SJCRH30 (cell line): ENCODE measurements around the gene LRRC26. TPM values are rescaled to one million over a fixed set of nuclear protein-coding genes. Genes with fewer than 3 reads are reported as not detected.

ENCODE experiments used
- DNase-seq, 2 experiments: peaks; one replicate each; pipeline ENCODE4 v3.0.0-alpha.2; 2015 to 2020
- H3K27ac ChIP-seq: fragments of 250-450 bp; sonication (Bioruptor Pico); 2 replicates; pipeline ENCODE4 v1.5.1; 2020; ENCODE audit warnings: mild to moderate bottlenecking, moderate library complexity
- H3K27me3 ChIP-seq: fragments of 250-450 bp; sonication (Bioruptor Pico); 2 replicates; pipeline ENCODE4 v1.5.1; 2020; ENCODE audit warnings: mild to moderate bottlenecking, moderate library complexity
- H3K36me3 ChIP-seq: fragments of 250-450 bp; sonication (Bioruptor Pico); 2 replicates; pipeline ENCODE4 v1.5.1; 2020; ENCODE audit warnings: mild to moderate bottlenecking, moderate library complexity
- H3K4me1 ChIP-seq: fragments of 250-450 bp; sonication (Bioruptor Pico); 2 replicates; pipeline ENCODE4 v1.5.1; 2020; ENCODE audit warnings: mild to moderate bottlenecking, moderate library complexity
- H3K4me3 ChIP-seq: fragments of 250-450 bp; sonication (Bioruptor Pico); 2 replicates; pipeline ENCODE4 v1.5.1; 2020; ENCODE audit warnings: mild to moderate bottlenecking, moderate library complexity
- H3K9me3 ChIP-seq: fragments of 250-450 bp; sonication (Bioruptor Pico); replicated peaks from 2 replicates; pipeline ENCODE4 v1.5.1; 2020; ENCODE audit warnings: mild to moderate bottlenecking, moderate library complexity
- total RNA-seq: library from RNA; depleted of rRNA; stranded (reverse); fragments of >200 nt; shearing (Covaris generic); gene quantifications from 2 replicates; pipeline ENCODE4 v1.2.3, GENCODE V29; 2014

Gene LRRC26
- total RNA-seq, 1 experiment from 2014 or later: 0.24 TPM

DNA sequence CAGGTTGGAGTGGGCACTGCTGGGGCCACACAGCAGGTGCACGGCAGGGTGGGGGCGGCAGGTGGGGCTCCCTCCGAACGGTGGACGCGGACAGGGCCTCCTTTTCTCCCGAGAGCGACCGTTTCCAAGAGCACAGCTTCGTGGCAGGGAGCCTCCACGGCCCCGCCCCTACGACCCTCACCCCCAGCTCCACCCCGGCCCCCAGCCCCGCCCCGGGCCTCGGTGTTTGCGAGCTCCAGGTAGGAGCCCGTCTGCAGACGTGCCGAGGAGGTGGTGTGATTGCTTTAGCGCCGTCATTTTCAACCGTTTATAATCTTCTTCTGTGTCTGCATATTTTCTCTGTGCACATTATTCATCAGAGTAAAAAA lies 22.1 kb downstream of the LRRC26 start:
- Histone ChIP-seq H3K27ac (no peak overlapping the region), H3K27me3 (peaks cover 4% of the 10 kb centered on the region), H3K9me3 (no peaks in the 10 kb centered on the region), H3K4me3 (no peak overlapping the region), H3K4me1 (peaks cover 17% of the 10 kb centered on the region), H3K36me3 (no peaks in the 10 kb centered on the region)
- no peak for DNase-seq

DNA sequence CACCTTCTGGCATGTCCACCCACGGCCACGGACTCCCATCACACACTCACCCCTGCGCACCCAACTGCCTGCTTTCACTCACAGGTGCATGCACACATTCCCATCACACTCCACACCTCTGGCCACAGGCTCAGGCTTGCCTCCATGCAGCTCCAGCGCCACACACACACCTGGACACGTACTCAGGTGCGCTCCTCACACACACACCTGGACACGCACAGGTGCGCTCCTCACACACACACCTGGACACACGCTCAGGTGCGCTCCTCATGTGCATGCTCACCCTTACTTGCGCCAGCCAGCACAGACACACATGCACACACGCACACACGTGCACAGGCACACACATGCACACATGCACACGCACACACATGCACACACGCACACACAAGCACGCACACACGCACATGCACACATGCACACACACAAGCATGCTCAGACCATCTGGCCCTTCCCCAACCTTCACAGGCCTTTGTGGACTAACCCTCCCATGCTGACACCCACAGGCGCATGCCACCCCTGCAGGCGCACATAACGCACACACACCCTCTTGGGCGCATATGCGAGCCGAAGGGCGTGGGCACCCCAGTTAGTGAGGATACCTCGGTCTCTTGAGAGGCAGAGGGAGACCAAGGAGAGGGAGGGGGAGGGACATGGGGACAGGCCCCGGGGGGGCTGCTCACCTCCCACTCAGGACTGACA lies 22.6 kb downstream of the LRRC26 start:
- DNase-seq: no peak
- H3K4me1 ChIP-seq: peaks cover 17% of the 10 kb centered on the region
- H3K9me3 ChIP-seq: no peaks in the 10 kb centered on the region
- H3K4me3 ChIP-seq: no peak overlapping the region
- H3K36me3 ChIP-seq: no peaks in the 10 kb centered on the region
- no peak overlapping the region for H3K27ac ChIP-seq
- H3K27me3 ChIP-seq: peaks cover 6% of the 10 kb centered on the region

DNA sequence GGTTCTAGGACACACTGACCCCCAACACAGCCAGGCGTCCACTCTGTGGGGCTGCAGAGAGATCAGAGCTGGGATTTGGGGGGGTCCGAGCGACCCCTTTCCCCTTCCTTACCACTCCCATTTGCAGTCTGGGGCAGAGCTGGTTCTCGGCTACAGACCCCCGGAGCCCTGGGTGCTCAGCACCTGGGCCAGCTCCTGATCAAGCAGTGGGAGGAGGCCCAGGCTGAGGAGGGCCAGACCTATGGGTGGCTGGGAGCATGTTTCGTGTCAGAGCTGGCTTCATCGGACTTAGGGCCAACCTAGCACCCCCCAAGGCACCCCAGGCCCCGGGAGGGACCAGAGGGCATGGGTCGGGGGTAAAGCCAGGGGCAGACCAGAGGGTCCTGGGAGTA lies 23.3 kb downstream of the LRRC26 start:
- Histone ChIP-seq H3K36me3 (no peaks in the 10 kb centered on the region), H3K4me3 (no peak overlapping the region), H3K9me3 (no peaks in the 10 kb centered on the region), H3K27ac (no peak overlapping the region), H3K4me1 (peaks cover 17% of the 10 kb centered on the region), H3K27me3 (peaks cover 6% of the 10 kb centered on the region)
- DNase-seq: no peak

DNA sequence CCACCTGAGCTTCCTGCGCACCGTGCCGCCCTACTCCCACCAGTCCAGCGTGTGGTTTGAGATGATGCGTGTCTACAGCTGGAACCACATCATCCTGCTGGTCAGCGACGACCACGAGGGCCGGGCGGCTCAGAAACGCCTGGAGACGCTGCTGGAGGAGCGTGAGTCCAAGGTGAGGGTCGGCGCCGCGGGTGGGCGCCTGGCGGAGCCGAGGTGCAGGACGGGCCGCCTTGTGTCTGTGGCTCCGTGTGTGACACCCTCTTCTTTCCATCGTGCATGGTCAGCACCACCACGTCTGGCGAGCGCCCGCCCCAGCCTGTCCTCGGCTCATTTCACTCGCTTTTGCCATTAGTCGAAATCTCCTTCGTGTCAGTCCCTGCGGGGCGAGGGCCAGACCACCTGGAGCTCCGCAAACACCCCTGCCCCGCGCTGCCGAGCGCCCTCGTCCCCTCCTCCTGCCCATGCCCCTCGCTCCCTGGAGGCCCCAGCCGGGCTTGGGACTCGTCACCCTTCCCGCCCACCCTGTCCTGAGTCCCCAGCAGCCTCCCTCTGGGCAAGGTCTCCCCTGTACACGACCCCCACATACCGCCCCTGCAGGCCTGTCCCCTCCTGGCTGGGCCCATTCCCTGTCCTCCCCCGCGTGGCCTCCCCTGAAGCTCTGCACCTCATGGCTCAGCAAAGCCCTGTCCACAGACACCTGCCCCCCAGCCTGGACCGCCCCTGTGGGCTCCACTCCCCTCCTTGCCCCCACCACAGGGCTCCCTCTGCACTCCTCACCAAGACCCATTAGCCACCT lies 23.9 kb downstream of the LRRC26 start:
- no peaks in the 10 kb centered on the region for H3K9me3 ChIP-seq
- no peak for DNase-seq
- peaks cover 17% of the 10 kb centered on the region for H3K4me1 ChIP-seq
- peaks cover 6% of the 10 kb centered on the region for H3K27me3 ChIP-seq
- no peaks in the 10 kb centered on the region for H3K36me3 ChIP-seq
- H3K4me3 ChIP-seq: no peak overlapping the region
- H3K27ac ChIP-seq: no peak overlapping the region

DNA sequence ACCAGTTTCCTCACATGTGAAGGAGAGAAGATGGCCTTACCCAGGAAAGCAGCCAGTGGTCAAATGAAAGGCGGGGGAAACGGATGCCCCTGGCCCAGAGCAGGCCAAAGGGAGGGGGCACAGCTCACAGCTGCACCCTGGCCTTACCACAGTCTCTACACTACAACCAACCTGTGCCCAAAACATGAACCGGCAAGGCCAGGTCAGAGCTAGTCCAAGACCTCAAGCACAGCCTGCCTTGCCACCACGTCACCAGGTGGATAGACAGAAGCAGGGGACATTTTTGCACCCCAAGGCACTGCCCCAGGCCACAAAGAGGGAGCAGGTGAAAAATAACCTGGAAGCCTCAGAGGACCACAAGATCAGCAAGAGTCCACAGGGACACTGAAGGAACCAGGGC lies 26.4 kb downstream of the LRRC26 start:
- Histone ChIP-seq H3K27me3 (peaks cover 6% of the 10 kb centered on the region), H3K36me3 (no peaks in the 10 kb centered on the region), H3K4me3 (no peak overlapping the region), H3K27ac (no peak overlapping the region), H3K9me3 (no peaks in the 10 kb centered on the region), H3K4me1 (no peaks in the 10 kb centered on the region; the same call in 1 of the 2 replicates)
- no peak for DNase-seq

DNA sequence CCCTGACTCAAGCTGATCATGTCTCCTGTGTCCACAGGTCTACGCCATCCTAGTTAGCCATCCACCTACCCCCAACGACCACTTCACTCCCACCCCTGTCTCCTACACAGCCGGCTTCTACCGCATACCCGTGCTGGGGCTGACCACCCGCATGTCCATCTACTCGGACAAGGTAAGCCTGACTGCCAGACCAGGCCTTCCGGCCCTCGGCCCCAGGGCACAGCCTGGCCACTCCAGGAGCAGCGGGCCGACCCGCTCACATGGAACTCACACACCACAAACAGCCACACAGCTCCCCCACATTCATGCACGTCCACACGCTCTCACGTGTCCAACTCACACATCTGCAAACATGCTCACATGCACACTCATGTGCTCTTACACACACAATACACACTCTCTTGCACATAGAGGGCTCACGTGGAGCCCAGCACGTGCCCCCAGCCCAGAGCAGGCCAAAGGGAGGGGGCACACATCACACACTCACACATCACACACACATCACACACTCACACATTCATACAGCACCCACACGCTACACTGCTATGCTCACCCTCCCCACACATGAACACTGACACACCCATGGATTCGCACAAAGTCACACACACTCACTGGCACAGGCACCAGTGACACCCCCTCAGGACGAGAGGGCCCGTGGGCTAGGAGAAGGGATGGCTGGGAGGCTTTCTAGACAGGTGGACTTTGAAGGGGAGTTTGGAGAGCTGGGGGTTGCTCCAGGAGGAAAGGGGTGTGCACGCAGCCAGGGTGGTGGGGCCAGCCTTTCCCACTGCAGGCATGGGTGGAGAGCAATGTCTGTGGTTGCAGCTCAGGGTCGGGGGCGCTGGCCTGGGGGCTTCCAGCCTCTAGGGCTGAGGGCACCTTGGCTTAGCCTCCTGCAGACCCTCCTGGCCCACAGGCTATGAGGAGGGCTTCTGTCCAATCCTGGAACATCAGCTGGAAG lies 27.6 kb downstream of the LRRC26 start:
- H3K4me3 ChIP-seq: no peak overlapping the region
- no peaks in the 10 kb centered on the region for H3K36me3 ChIP-seq
- H3K9me3 ChIP-seq: no peaks in the 10 kb centered on the region
- H3K27me3 ChIP-seq: peaks cover 6% of the 10 kb centered on the region
- DNase-seq: no peak
- no peak overlapping the region for H3K27ac ChIP-seq
- H3K4me1 ChIP-seq: peaks cover 10% of the 10 kb centered on the region

DNA sequence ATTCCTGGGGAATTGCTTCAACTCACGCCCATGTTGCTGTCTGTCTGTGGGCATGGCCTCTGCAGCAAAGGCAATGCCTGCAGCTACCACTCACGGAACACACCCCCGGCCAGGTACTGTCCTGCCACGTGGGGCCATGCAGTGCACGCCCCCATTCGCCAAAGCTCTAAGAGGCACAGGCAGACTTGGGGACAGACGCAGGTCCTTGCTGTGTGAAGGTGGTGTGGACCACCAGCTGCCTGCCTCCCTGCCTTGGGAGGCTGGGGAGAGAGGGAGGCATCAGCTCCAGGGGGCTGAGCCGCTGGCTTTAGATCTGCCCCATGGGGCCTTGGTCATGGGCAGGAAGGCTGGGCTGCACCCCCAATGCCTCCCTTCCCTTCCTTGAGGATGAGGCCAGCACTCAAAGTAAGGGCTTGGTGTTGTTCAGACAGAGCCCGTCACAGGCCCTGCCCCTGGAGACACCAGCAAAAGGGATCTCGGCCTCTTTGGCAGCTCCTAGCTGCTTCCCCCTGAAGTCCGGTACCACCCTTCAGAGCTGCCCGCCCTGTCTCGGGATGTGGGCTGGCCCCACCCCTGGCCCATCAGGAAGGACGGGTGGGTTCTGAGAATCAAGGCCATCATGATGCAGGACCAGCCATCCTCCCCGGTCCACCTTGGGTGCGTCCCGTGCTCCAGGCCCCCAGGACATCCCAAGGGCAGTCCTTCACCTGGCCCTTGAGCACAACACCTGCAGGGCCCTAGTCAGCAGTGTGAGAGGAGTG lies 28.6 kb downstream of the LRRC26 start:
- no peak overlapping the region for H3K27ac ChIP-seq
- H3K27me3 ChIP-seq: peaks cover 6% of the 10 kb centered on the region
- H3K4me3 ChIP-seq: no peak overlapping the region
- no peak for DNase-seq
- H3K9me3 ChIP-seq: no peaks in the 10 kb centered on the region
- peaks cover 15% of the 10 kb centered on the region for H3K4me1 ChIP-seq
- H3K36me3 ChIP-seq: no peaks in the 10 kb centered on the region

DNA sequence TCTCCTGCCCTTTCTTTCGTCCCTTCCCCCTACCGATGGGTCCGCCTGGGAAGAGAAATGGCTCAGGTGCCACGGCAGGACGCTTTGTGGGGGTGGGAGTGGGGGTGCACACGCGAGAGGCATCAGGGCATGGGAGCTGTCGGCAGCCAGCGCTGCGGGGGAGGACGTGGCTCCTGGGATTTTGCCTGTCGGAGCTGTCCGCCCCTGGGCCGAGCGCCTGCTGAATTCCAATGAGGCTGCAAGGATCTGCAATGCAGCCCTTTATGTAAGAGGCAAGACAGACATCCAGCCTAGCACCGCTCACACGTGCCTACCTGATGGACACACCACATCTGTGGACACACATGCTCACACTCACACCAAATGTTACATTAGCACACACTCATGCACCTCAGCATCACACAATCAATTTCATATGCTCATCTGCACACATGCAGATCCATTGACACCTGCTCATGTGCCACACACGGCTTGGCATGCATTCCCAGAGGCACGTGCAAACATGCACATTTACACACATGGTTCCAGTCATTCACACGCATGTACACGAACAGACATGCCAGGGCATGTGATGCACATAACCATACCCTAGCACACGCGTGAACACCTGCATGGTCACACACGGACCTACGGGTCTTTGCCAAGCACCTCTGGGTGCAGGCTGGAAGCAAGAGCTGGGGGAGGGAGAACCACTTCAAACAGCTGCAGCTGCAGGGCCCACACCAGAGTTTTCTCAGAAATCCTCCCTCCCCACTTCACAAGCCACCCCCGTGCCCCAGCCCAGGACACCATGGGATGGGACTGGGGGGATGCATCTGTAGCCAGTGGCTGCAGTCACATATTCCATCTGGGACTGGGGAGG lies 29.5 kb downstream of the LRRC26 start:
- Histone ChIP-seq H3K9me3 (no peaks in the 10 kb centered on the region), H3K27me3 (peaks cover 6% of the 10 kb centered on the region), H3K36me3 (no peaks in the 10 kb centered on the region), H3K27ac (no peak overlapping the region), H3K4me3 (no peak overlapping the region), H3K4me1 (peaks cover 22% of the 10 kb centered on the region)
- DNase-seq: no peak

DNA sequence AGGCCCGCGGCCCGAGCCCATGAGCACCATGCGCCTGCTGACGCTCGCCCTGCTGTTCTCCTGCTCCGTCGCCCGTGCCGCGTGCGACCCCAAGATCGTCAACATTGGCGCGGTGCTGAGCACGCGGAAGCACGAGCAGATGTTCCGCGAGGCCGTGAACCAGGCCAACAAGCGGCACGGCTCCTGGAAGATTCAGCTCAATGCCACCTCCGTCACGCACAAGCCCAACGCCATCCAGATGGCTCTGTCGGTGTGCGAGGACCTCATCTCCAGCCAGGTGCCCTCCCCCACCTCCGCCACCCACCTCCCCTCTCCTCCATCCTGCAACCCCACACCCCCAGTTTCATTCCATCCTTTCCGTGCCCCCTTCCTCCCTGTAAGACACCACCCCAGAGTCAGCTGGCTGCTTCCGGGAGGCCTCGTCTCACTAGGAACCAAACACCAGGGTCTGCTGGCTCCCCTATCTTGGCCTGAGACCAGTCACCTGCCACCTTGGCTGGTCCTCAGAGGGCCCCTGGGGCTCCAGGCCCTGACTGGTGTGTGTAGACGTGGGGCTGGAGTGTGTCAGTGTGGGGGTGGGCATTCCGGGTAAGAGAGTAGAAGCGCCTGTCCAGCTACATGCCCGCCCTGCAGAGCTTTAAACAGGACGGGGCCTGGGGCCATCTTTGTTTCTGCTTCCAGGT lies 30.2 kb downstream of the LRRC26 start:
- Histone ChIP-seq H3K36me3 (no peaks in the 10 kb centered on the region), H3K27me3 (peaks cover 6% of the 10 kb centered on the region), H3K27ac (no peak overlapping the region), H3K4me1 (peaks cover 26% of the 10 kb centered on the region), H3K9me3 (no peaks in the 10 kb centered on the region), H3K4me3 (no peak overlapping the region)
- DNase-seq: no peak

DNA sequence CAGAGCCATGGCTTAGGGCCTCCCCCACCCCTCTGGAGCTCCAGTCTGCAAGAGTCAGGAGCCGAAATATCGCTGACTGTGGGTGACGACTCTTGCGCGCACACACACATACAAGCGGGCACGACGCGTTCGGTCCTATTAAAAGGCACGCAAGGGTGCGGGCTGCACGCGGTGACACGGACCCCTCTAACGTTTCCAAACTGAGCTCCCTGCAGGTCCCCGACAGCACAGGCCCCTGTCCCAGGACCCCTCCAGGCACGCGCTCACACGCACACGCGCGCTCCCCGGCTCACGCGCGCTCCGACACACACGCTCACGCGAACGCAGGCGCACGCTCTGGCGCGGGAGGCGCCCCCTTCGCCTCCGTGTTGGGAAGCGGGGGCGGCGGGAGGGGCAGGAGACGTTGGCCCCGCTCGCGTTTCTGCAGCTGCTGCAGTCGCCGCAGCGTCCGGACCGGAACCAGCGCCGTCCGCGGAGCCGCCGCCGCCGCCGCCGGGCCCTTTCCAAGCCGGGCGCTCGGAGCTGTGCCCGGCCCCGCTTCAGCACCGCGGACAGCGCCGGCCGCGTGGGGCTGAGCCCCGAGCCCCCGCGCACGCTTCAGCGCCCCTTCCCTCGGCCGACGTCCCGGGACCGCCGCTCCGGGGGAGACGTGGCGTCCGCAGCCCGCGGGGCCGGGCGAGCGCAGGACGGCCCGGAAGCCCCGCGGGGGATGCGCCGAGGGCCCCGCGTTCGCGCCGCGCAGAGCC lies 31.0 kb downstream of the LRRC26 start, which contains the start of gene GRIN1:
Gene GRIN1, plus strand, starts transcription at position 433 of the 746 bp plus-strand sequence. CDS start 333 bp downstream, outside the sequence.
- Histone ChIP-seq H3K36me3 (no peaks in the 10 kb centered on the region), H3K4me1 (peaks cover 26% of the 10 kb centered on the region), H3K9me3 (no peaks in the 10 kb centered on the region), H3K27me3 (peaks cover 6% of the 10 kb centered on the region), H3K4me3 (no peak within 1 kb of the TSS), H3K27ac (no peak within 1 kb of the TSS; the same call in 1 of the 2 replicates)
- DNase-seq: no peak

DNA sequence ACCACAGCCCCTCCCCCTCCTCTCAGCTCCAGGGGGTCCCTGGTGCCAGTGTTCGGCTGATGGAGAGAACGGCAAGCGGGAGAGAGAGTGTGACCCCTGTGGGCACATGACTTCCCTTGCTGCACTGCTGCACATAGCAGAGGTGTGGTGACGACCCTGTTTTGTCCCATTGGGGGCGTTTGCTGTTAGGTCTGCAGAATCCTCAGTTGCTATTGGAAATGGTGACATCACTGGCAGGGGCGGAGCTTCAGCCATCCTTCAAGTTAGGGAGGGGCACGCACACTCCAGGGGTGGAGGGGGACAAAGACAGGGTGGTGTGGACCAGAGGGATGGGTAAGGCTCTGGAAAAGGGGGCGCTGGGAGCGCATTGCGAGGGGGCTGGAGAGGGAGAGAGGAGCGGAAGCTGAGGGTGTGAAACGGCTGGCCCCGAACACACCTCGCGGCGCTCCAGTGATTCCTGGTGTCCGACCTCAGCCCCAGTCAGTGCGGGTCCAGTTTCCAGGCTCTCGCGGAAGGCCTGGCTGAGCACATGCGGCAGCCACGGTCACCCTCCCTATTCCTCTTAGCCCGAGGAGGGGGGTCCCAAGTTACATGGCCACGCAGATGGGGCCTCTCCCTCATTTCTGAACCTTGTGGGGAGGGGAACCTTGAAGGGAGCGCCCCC lies 31.7 kb downstream of the LRRC26 start:
- DNase-seq: peak; percentile 75 to 85
- Histone ChIP-seq H3K36me3 (no peaks in the 10 kb centered on the region), H3K27me3 (peaks cover 6% of the 10 kb centered on the region), H3K4me3 (no peak overlapping the region), H3K9me3 (no peaks in the 10 kb centered on the region), H3K4me1 (peaks cover 26% of the 10 kb centered on the region), H3K27ac (peak overlapping the region; percentile 100; the same call in 1 of the 2 replicates)
